ENCODE results near the gene LETM1.

Gene LETM1

GRCh38 chr4:1825326-1825725 is 30.6 kb downstream of the LETM1 start:
- no peak for DNase-seq (ENCODE audit: low read depth)

GRCh38 chr4:1824746-1825145 is 31.2 kb downstream of the LETM1 start:
- DNase-seq (ENCODE audit: low read depth) = no peak

GRCh38 chr4:1823545-1823932 is 32.4 kb downstream of the LETM1 start:
- no peak for DNase-seq (ENCODE audit: low read depth)

GRCh38 chr4:1822568-1823544 is 33.1 kb downstream of the LETM1 start:
- DNase-seq (ENCODE audit: low read depth) = no peak

GRCh38 chr4:1821679-1822567 is 34.0 kb downstream of the LETM1 start:
- no peak for DNase-seq (ENCODE audit: low read depth)

- no peak for DNase-seq (ENCODE audit: low read depth)
Observed at GRCh38 chr4:1819816-1820215, 36.1 kb downstream of the LETM1 start.

GRCh38 chr4:1819284-1819683 is 36.7 kb downstream of the LETM1 start:
- DNase-seq (ENCODE audit: low read depth) = no peak

- no peak for DNase-seq (ENCODE audit: low read depth)
Observed at GRCh38 chr4:1815997-1816860, 39.7 kb downstream of the LETM1 start.

GRCh38 chr4:1815096-1815996 is 40.6 kb downstream of the LETM1 start:
- DNase-seq (ENCODE audit: low read depth) = no peak

- no peak for DNase-seq (ENCODE audit: low read depth)
Observed at GRCh38 chr4:1814453-1814852, 41.5 kb downstream of the LETM1 start.

GRCh38 chr4:1813915-1814314 is 42.0 kb downstream of the LETM1 start:
- DNase-seq (ENCODE audit: low read depth) = no peak

- DNase-seq (ENCODE audit: low read depth) = no peak
Observed at GRCh38 chr4:1813231-1813630, 42.7 kb downstream of the LETM1 start.

GRCh38 chr4:1812720-1813119 is 43.2 kb downstream of the LETM1 start:
- DNase-seq (ENCODE audit: low read depth) = no peak

GRCh38 chr4:1810765-1811164 is 45.2 kb downstream of the LETM1 start:
- DNase-seq (ENCODE audit: low read depth) = no peak

- DNase-seq (ENCODE audit: low read depth) = peak; percentile 62
Observed at GRCh38 chr4:1809754-1810502, 46.0 kb downstream of the LETM1 start.

GRCh38 chr4:1808851-1809753 is 46.9 kb downstream of the LETM1 start:
- no peak for DNase-seq (ENCODE audit: low read depth)

GRCh38 chr4:1808396-1808795 is 47.6 kb downstream of the LETM1 start:
- no peak for DNase-seq (ENCODE audit: low read depth)

- no peak for DNase-seq (ENCODE audit: low read depth)
Observed at GRCh38 chr4:1807332-1807777, 48.6 kb downstream of the LETM1 start.

All from stimulated activated CD8-positive, alpha-beta memory T cell treated with anti-CD3 and anti-CD28 coated beads, Interleukin-4, amount 100 ng/mL, for 24 hours (primary cell).